ENCODE data around the gene EFCAB6.

DNA sequence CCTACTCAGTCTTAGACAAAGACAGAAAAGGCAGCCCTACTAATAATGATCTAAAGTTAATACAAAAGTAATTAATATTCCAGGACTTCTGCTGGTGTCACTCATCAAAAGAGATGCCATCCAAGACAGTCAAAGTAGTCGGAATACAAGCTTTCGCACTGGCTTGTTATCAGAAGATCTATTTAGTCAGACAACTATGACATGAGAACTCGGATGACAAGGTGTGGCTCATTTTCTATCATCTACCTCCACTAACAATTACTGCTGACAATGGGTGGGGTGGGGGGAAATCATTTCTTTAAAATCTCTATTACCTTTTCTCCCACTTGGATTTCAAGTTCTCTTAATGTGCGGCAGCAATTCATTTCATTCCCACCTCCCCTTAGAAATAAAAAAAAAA lies 56.7 kb downstream of the EFCAB6 start:
- no peak for TF ChIP-seq POLR2A (IDR thresholded peaks at IDR 0.05; ENCODE audit: low read length)
- TF ChIP-seq GATA1 (IDR thresholded peaks at IDR 0.05; ENCODE audit: low read depth, low read length), result no peak

All from erythroblast (primary cell).